Measurements from ENCODE around the gene TBRG4.

Gene TBRG4

DNA sequence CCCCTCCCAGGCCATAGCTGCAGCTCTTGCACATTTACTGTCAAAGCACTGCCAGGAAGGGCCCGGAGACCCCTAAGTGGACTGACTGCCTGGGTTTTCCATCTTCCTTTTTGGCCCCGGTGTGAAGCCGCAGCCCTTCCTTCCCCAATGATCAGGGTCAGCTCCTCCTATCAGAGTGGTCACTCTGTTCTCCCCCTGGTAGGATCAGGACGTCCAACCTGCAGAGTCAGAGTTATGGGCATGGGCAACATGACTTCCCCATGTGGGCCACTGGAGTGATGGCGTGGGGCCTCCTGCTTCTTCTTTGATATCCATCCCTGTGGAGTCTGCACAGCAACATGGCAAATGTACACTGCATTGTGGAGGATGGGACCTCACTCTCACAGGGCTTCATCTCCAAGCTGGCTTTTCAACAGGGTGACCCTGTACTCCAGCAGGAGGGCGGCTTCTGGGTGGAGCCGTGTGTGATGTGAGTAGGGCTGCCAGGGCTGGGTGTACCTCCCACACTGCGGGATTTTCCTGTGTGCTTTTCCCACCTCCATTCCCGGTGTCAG, 39.7 kb upstream of the TBRG4 start:
- POLR2A ChIA-PET: no interaction called here
- no peak for DNase-seq (ENCODE audit: extremely low spot score)
- CTCF ChIA-PET: interaction anchor here (1.2 to 8.0 kb wide), 4 partner anchors 15 to 109 kb away, joined by 4 to 64 read pairs (median 34); no protein-coding TSS in a partner anchor
- TF ChIP-seq CTCF (IDR thresholded peaks at IDR 0.05; ENCODE audit: control extremely low read depth, extremely low read depth, low read depth, missing control alignments): no peak

DNA sequence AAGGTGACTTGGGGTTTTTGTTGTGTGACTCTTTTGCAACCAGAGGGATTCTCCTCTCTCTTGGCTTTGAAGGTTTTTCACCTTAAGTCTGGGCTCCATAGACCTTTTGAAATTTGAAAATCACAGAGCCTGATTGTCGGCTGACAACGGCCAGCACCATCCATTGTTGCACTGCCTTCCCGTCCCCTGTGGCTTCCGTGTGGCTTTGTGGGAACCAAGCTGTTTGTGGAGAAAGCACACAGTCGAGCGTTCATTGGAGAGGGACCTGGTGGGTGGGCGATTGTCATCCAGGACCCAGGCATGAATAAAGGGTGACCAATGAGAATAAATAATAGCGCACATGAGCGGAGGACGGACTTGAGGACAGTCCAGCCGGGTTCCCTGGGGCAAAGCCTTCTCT, 38.7 kb upstream of the TBRG4 start:
- ChIA-PET CTCF (interaction anchor here (4.4 to 8.0 kb wide), 2 partner anchors 14 to 110 kb away, joined by 24 to 45 read pairs; no protein-coding TSS in a partner anchor), POLR2A (no interaction called here)
- no peak for TF ChIP-seq CTCF (IDR thresholded peaks at IDR 0.05; ENCODE audit: control extremely low read depth, extremely low read depth, low read depth, missing control alignments)
- DNase-seq (ENCODE audit: extremely low spot score): no peak

GRCh38 chr7:45149606-45150005, 38.1 kb upstream of the TBRG4 start:
- ChIA-PET POLR2A (no interaction called here), CTCF (interaction anchor here (4.4 to 8.0 kb wide), 2 partner anchors 13 to 110 kb away, joined by 24 to 45 read pairs; no protein-coding TSS in a partner anchor)
- DNase-seq (ENCODE audit: extremely low spot score): no peak
- no peak for TF ChIP-seq CTCF (IDR thresholded peaks at IDR 0.05; ENCODE audit: control extremely low read depth, extremely low read depth, low read depth, missing control alignments)

- ChIA-PET POLR2A (no interaction called here), CTCF (interaction anchor here (4.4 to 8.0 kb wide), 2 partner anchors 12 to 111 kb away, joined by 24 to 45 read pairs; no protein-coding TSS in a partner anchor)
- DNase-seq (ENCODE audit: extremely low spot score): no peak
- no peak for TF ChIP-seq CTCF (IDR thresholded peaks at IDR 0.05; ENCODE audit: control extremely low read depth, extremely low read depth, low read depth, missing control alignments)
Observed at GRCh38 chr7:45148653-45148973, 37.1 kb upstream of the TBRG4 start.

GRCh38 chr7:45147858-45148652, 36.6 kb upstream of the TBRG4 start:
- no peak for DNase-seq (ENCODE audit: extremely low spot score)
- ChIA-PET CTCF (interaction anchor here (4.4 to 8.0 kb wide), 2 partner anchors 12 to 112 kb away, joined by 24 to 45 read pairs; no protein-coding TSS in a partner anchor), POLR2A (no interaction called here)
- no peak for TF ChIP-seq CTCF (IDR thresholded peaks at IDR 0.05; ENCODE audit: control extremely low read depth, extremely low read depth, low read depth, missing control alignments)

GRCh38 chr7:45146531-45147379, 35.3 kb upstream of the TBRG4 start:
- ChIA-PET POLR2A (no interaction called here), CTCF (interaction anchor here (2.9 to 8.0 kb wide), 3 partner anchors 10 to 113 kb away, joined by 14 to 45 read pairs (median 24); no protein-coding TSS in a partner anchor)
- TF ChIP-seq CTCF (IDR thresholded peaks at IDR 0.05; ENCODE audit: control extremely low read depth, extremely low read depth, low read depth, missing control alignments): peak; percentile 10
- no peak for DNase-seq (ENCODE audit: extremely low spot score)

Measured in GM10248 (cell line).